Suppressor macrophage treated with lipopolysaccharide for 1 hour (primary cell): ENCODE data around the gene TOM1.

Source experiments
- DNase-seq, 3 donors: peaks; one replicate each; pipeline ENCODE4 v3.0.0-alpha.2; 2020 to 2022

TOM1 gene

GRCh38 chr22:35348026-35348590, 48.4 kb downstream of the TOM1 start:
- no peak for DNase-seq

GRCh38 chr22:35348703-35349102, 49.0 kb downstream of the TOM1 start:
- DNase-seq, result no peak

- no peak for DNase-seq
These were observed 49.6 kb downstream of the TOM1 start for GRCh38 chr22:35349368-35349703.

- no peak for DNase-seq
These were observed 50.2 kb downstream of the TOM1 start for GRCh38 chr22:35349704-35350538.

- DNase-seq, result peak; percentile 85 to 91 (median 89)
These were observed 51.1 kb downstream of the TOM1 start for GRCh38 chr22:35350539-35351503.

- peak; percentile 96 to 98 (median 97) for DNase-seq
These were observed 52.8 kb downstream of the TOM1 start for GRCh38 chr22:35352214-35353111.

GRCh38 chr22:35353318-35353717, 53.6 kb downstream of the TOM1 start:
- DNase-seq, result peak; percentile 76 to 86 (median 82)

GRCh38 chr22:35354068-35354467, 54.4 kb downstream of the TOM1 start:
- DNase-seq, result no peak

GRCh38 chr22:35357883-35358621, 58.4 kb downstream of the TOM1 start:
- DNase-seq, result peak in 2 of 3 donors; percentile 44 to 48

GRCh38 chr22:35359380-35360065, 59.8 kb downstream of the TOM1 start:
- no peak for DNase-seq

- DNase-seq, result no peak
These were observed 61.4 kb downstream of the TOM1 start for GRCh38 chr22:35361001-35361558.

- DNase-seq, result no peak
These were observed 63.9 kb downstream of the TOM1 start for GRCh38 chr22:35363566-35364086.

GRCh38 chr22:35364230-35364629, 64.5 kb downstream of the TOM1 start:
- peak; percentile 77 to 95 (median 92) for DNase-seq

GRCh38 chr22:35367331-35367886, 67.7 kb downstream of the TOM1 start:
- DNase-seq, result peak; percentile 78 to 86 (median 81)

- no peak for DNase-seq
These were observed 68.7 kb downstream of the TOM1 start for GRCh38 chr22:35368386-35368785.

GRCh38 chr22:35369996-35370395, 70.3 kb downstream of the TOM1 start:
- no peak for DNase-seq

- DNase-seq, result no peak
These were observed 74.1 kb downstream of the TOM1 start for GRCh38 chr22:35373781-35374180.

GRCh38 chr22:35375031-35375430, 75.3 kb downstream of the TOM1 start:
- DNase-seq, result peak; percentile 71 to 87 (median 85)

- no peak for DNase-seq
These were observed 75.8 kb downstream of the TOM1 start for GRCh38 chr22:35375526-35375925.
